Parathyroid adenoma (tissue), 2 donors: ENCODE measurements around the gene MERTK.

Source experiments
- H2AFZ ChIP-seq: fragments of 300-600 bp; sonication (generic); one replicate; pipeline ENCODE4 v1.7.0; 2017; ENCODE audit warnings: antibody characterized with exemption, mild to moderate bottlenecking
- H3K27ac ChIP-seq: fragments of 300-600 bp; sonication (generic); one replicate; pipeline ENCODE4 v1.7.0; 2017
- H3K27me3 ChIP-seq: fragments of 300-600 bp; sonication (generic); one replicate; pipeline ENCODE4 v1.7.0; 2017; ENCODE audit warnings: low read length; ENCODE audit not compliant: control insufficient read depth, insufficient read depth
- H3K36me3 ChIP-seq: fragments of 300-600 bp; sonication (generic); one replicate; pipeline ENCODE4 v1.7.0; 2017; ENCODE audit warnings: low read length; ENCODE audit not compliant: control insufficient read depth, insufficient read depth
- H3K4me1 ChIP-seq: fragments of 300-600 bp; sonication (generic); one replicate; pipeline ENCODE4 v1.7.0; 2017; ENCODE audit warnings: control low read depth
- H3K4me2 ChIP-seq: fragments of 300-600 bp; sonication (generic); one replicate; pipeline ENCODE4 v1.7.0; 2017; ENCODE audit warnings: low read length
- H3K4me3 ChIP-seq: fragments of 300-600 bp; sonication (generic); one replicate; pipeline ENCODE4 v1.7.0; 2017; ENCODE audit warnings: low read depth, low read length
- H3K79me2 ChIP-seq: fragments of 300-600 bp; sonication (generic); one replicate; pipeline ENCODE4 v1.7.0; 2017; ENCODE audit warnings: control low read depth
- H3K9ac ChIP-seq: fragments of 300-600 bp; sonication (generic); one replicate; pipeline ENCODE4 v1.7.0; 2017; ENCODE audit warnings: mild to moderate bottlenecking
- H3K9me3 ChIP-seq: fragments of 300-600 bp; sonication (generic); one replicate; pipeline ENCODE4 v1.7.0; 2017; ENCODE audit warnings: low read length; ENCODE audit not compliant: control insufficient read depth
- TF ChIP-seq, protein P1 (sequence below): fragments of 300-600 bp; sonication (generic); IDR thresholded peaks from one replicate; pipeline ENCODE4 v1.7.0; 2017; ENCODE audit warnings: antibody characterized with exemption, mild to moderate bottlenecking
- donor health status: primary hyperparathyroidism.

Gene MERTK

DNA sequence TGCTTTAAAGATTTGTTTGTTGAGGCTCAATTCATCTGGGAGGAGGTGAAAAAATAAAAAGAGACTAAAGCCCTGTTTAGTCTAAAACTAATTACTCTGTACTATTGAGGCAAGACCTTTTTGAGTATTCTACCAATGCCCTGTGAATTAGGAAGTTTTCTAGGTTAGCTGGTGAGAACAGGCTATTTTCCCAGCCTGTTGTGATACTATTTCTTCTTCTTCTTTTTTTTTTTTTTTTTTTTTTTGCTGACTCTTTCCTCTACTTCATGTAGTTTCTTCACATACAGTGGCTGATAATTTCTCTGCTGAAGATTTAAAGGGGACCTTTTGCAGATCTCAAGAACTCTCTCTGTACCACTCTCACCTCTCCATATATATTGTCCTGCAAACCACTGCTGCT lies 147.8 kb downstream of the MERTK start:
- H3K4me1 ChIP-seq: no peaks in the 10 kb centered on the region
- no peak overlapping the region for H3K27ac ChIP-seq
- H3K4me3 ChIP-seq: no peak overlapping the region
- H2AFZ ChIP-seq: no peak overlapping the region
- no peaks in the 10 kb centered on the region for H3K36me3 ChIP-seq
- H3K4me2 ChIP-seq: no peak overlapping the region
- no peaks in the 10 kb centered on the region for H3K27me3 ChIP-seq
- no peaks in the 10 kb centered on the region for H3K9me3 ChIP-seq
- H3K9ac ChIP-seq: no peak overlapping the region
- TF ChIP-seq, protein P1, sequence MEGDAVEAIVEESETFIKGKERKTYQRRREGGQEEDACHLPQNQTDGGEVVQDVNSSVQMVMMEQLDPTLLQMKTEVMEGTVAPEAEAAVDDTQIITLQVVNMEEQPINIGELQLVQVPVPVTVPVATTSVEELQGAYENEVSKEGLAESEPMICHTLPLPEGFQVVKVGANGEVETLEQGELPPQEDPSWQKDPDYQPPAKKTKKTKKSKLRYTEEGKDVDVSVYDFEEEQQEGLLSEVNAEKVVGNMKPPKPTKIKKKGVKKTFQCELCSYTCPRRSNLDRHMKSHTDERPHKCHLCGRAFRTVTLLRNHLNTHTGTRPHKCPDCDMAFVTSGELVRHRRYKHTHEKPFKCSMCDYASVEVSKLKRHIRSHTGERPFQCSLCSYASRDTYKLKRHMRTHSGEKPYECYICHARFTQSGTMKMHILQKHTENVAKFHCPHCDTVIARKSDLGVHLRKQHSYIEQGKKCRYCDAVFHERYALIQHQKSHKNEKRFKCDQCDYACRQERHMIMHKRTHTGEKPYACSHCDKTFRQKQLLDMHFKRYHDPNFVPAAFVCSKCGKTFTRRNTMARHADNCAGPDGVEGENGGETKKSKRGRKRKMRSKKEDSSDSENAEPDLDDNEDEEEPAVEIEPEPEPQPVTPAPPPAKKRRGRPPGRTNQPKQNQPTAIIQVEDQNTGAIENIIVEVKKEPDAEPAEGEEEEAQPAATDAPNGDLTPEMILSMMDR: no peak
- H3K79me2 ChIP-seq: no peaks in the 10 kb centered on the region

DNA sequence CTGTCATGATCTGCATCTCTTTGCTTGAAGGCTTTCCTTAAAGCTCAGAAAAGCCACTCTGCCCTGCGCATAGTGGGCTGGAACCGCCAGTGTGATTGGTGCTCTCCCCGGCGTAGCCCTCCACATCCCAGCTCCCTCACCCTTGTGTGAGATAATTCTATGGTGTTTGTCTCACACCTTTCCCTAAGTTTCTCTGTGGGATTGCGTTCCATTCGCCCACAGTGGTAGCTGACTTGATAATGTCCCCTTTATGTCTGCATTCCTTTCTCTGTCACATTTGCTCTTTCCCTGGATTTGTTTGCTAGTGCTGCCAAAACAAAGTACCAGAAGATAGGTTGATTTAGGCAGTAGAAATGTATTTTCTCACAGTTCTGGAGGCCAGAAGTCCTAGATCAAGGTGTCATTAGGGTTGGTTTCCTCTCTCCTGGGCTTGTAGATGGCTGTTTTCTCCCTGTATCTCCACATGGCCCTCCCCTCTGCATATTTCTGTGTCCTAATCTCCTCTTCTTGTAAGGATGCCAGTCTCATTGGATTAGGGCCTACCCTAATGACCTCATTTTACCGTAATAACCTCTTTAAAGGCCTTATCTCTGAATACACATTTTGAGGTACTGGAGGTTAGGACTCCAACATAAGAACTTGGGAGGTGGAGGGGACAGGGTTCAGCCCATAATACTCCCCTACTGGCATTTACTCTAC lies 149.3 kb downstream of the MERTK start:
- Histone ChIP-seq H3K9me3 (no peaks in the 10 kb centered on the region), H3K27ac (no peak overlapping the region), H3K79me2 (no peaks in the 10 kb centered on the region), H3K9ac (no peak overlapping the region), H3K36me3 (no peaks in the 10 kb centered on the region), H3K4me3 (no peak overlapping the region), H3K4me1 (no peaks in the 10 kb centered on the region), H3K27me3 (no peaks in the 10 kb centered on the region), H3K4me2 (no peak overlapping the region), H2AFZ (no peak overlapping the region)
- TF ChIP-seq, protein P1: no peak

DNA sequence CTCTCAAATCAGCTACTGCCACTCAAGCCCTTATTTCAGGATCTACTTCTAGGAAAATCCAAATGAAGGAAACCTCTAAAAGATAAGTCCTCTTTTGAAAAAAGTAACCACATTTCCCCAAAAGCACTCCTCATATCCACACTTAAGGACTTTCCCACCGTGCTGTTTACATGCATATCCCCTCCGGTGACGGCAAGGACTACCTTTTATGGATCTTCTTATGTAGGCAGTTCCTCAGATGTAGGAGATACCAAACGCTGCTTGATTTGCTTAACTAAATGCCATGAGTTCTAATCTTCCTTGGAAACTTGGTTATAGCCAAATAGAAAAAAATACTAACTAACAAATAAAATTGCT lies 149.8 kb downstream of the MERTK start:
- H3K4me2 ChIP-seq: no peak overlapping the region
- no peak overlapping the region for H2AFZ ChIP-seq
- H3K27ac ChIP-seq: no peak overlapping the region
- H3K36me3 ChIP-seq: no peaks in the 10 kb centered on the region
- no peaks in the 10 kb centered on the region for H3K27me3 ChIP-seq
- no peaks in the 10 kb centered on the region for H3K79me2 ChIP-seq
- no peaks in the 10 kb centered on the region for H3K4me1 ChIP-seq
- H3K9ac ChIP-seq: no peak overlapping the region
- H3K4me3 ChIP-seq: no peak overlapping the region
- TF ChIP-seq, protein P1: no peak
- H3K9me3 ChIP-seq: no peaks in the 10 kb centered on the region

DNA sequence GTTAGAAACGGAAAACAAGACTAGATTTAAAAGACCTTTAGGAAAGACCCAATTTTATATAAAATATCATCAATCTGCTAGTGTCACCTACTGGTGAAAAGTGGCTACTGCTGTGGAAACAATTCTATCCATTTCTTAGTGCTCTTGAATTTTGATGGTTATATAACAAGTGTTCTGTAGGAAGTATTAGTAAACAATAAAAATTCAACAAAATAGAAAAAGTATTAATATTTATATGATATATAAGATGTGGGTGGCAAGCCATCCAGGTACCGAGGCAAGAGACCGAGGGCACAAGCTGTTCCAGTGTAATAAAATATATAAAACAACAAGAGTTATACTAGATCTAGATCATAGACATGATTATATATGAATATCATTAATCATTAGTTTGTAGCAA lies 150.5 kb downstream of the MERTK start:
- no peaks in the 10 kb centered on the region for H3K27me3 ChIP-seq
- no peaks in the 10 kb centered on the region for H3K36me3 ChIP-seq
- H3K4me2 ChIP-seq: no peak overlapping the region
- no peak overlapping the region for H2AFZ ChIP-seq
- no peak overlapping the region for H3K9ac ChIP-seq
- H3K4me3 ChIP-seq: no peak overlapping the region
- no peaks in the 10 kb centered on the region for H3K9me3 ChIP-seq
- TF ChIP-seq, protein P1: peak; percentile 86
- no peaks in the 10 kb centered on the region for H3K79me2 ChIP-seq
- no peak overlapping the region for H3K27ac ChIP-seq
- H3K4me1 ChIP-seq: no peaks in the 10 kb centered on the region

DNA sequence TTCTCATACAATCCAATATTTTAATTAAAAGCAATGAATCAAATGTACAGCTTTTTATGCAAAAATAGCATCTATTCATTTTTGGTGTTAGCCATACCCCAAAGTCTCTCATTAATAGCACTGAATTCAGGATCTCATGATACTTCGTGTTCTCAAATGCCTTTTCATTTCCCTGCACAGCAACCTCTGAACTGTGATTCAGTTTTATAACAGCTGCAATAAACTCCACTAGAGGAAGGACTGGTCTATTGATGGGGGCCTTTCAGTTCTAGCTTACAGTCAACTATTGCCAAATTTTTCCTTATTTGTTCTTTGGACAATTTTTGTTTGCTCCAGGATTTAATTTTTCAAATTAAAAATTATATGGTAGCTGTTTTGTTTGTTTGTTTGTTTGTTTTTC lies 151.9 kb downstream of the MERTK start:
- Histone ChIP-seq H3K9ac (no peak overlapping the region), H3K27me3 (no peaks in the 10 kb centered on the region), H3K4me3 (no peak overlapping the region), H3K4me1 (no peaks in the 10 kb centered on the region), H3K27ac (no peak overlapping the region), H3K36me3 (no peaks in the 10 kb centered on the region), H3K79me2 (no peaks in the 10 kb centered on the region), H2AFZ (no peak overlapping the region), H3K4me2 (no peak overlapping the region), H3K9me3 (no peaks in the 10 kb centered on the region)
- TF ChIP-seq, protein P1: no peak
